ENCODE results near the gene DPP7.

DNA sequence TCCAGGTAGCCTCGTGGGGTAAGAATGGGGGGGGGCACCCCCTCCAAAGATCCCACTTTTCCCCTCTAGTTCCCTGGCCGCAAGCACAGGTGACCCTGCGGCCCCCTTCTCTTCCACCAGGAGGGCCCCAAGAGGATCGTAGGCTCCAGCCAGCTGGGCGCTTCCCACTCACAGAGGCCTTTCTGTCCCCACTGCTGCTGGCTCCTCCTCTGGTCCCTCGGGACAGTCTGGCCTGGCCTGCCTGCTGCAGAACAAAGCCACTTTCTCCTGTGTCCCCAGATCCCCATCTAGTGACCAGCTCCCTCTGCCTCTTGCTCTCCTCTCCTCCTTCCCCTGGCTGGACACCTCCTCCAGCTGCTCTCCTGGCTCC is 43.6 kb downstream of the DPP7 start:
- TF ChIP-seq, protein P1, sequence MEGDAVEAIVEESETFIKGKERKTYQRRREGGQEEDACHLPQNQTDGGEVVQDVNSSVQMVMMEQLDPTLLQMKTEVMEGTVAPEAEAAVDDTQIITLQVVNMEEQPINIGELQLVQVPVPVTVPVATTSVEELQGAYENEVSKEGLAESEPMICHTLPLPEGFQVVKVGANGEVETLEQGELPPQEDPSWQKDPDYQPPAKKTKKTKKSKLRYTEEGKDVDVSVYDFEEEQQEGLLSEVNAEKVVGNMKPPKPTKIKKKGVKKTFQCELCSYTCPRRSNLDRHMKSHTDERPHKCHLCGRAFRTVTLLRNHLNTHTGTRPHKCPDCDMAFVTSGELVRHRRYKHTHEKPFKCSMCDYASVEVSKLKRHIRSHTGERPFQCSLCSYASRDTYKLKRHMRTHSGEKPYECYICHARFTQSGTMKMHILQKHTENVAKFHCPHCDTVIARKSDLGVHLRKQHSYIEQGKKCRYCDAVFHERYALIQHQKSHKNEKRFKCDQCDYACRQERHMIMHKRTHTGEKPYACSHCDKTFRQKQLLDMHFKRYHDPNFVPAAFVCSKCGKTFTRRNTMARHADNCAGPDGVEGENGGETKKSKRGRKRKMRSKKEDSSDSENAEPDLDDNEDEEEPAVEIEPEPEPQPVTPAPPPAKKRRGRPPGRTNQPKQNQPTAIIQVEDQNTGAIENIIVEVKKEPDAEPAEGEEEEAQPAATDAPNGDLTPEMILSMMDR (IDR thresholded peaks at IDR 0.05; ENCODE audit: low read depth, low read length) = no peak
- TF ChIP-seq EZH2phosphoT487 (IDR thresholded peaks at IDR 0.05; ENCODE audit: low read depth) = no peak
